Measurements from ENCODE around the gene TXNRD1.
"Not testable (repeated sequence)": the region's sequence is repeated elsewhere in the genome, so short reads cannot be mapped to it uniquely, and the experiment has no call there.

The TXNRD1 gene

GRCh38 chr12:104372061-104372720 is 156.6 kb downstream of the TXNRD1 start:
- no peak for DNase-seq (ENCODE audit: low read depth)

GRCh38 chr12:104372721-104373335 is 157.2 kb downstream of the TXNRD1 start:
- no peak for DNase-seq (ENCODE audit: low read depth)

- no peak for DNase-seq (ENCODE audit: low read depth)
Observed at GRCh38 chr12:104374071-104374470, 158.5 kb downstream of the TXNRD1 start.

GRCh38 chr12:104374806-104375205 is 159.2 kb downstream of the TXNRD1 start:
- no peak for DNase-seq (ENCODE audit: low read depth)

- DNase-seq (ENCODE audit: low read depth) = no peak
Observed at GRCh38 chr12:104375775-104376174, 160.2 kb downstream of the TXNRD1 start.

- no peak for DNase-seq (ENCODE audit: low read depth)
Observed at GRCh38 chr12:104376650-104377513, 161.3 kb downstream of the TXNRD1 start.

- no peak for DNase-seq (ENCODE audit: low read depth)
Observed at GRCh38 chr12:104377514-104377812, 161.9 kb downstream of the TXNRD1 start.

- DNase-seq (ENCODE audit: low read depth) = no peak
Observed at GRCh38 chr12:104378427-104378826, 162.8 kb downstream of the TXNRD1 start.

GRCh38 chr12:104381341-104381730 is 165.8 kb downstream of the TXNRD1 start:
- DNase-seq (ENCODE audit: low read depth) = no peak

GRCh38 chr12:104381731-104382480 is 166.3 kb downstream of the TXNRD1 start:
- DNase-seq (ENCODE audit: low read depth) = peak; percentile 47

- DNase-seq (ENCODE audit: low read depth) = no peak
Observed at GRCh38 chr12:104384141-104384880, 168.7 kb downstream of the TXNRD1 start.

- no peak for DNase-seq (ENCODE audit: low read depth)
Observed at GRCh38 chr12:104385510-104385909, 169.9 kb downstream of the TXNRD1 start.

- no peak for DNase-seq (ENCODE audit: low read depth)
Observed at GRCh38 chr12:104386461-104386860, 170.9 kb downstream of the TXNRD1 start.

GRCh38 chr12:104387190-104387589 is 171.6 kb downstream of the TXNRD1 start:
- no peak for DNase-seq (ENCODE audit: low read depth)

- not testable (repeated sequence) for DNase-seq (ENCODE audit: low read depth)
Observed at GRCh38 chr12:104394086-104394485, 178.5 kb downstream of the TXNRD1 start.

Measured in GM04504 (cell line).